ENCODE measurements around the gene UBXN2A. TPM values are rescaled to one million over a fixed set of nuclear protein-coding genes. Genes with fewer than 3 reads are reported as not detected.

UBXN2A gene
- total and polyA plus RNA-seq, 2 of the 8 experiments (the other 6 are each of a cell fraction or from before 2014, with no cell fraction given), result 3.6 to 20.4 TPM

DNA sequence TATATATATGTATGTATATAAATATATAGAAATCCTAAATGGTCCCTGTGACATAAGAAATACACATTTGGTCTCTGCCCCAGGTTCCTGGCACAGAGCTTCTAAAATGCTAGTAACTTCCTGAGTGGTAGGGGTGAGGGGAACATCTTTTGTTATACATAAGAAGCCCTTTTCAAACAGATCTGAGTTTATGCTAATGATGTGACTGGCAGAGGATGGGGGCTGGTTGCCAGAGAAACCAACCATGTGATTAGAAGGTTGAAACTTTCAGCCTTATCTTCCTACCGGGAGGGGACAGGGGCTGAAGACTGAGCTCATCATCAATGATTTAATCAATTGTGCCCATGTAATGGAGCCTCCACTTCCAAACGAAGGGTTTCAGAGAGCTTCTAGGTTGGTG lies 86.0 kb downstream of the UBXN2A start:
- peak overlapping the region; percentile 82; the same call in 1 of the 2 replicates for H3K27ac ChIP-seq (ENCODE audit: low read depth, low read length)
- CTCF ChIA-PET (ENCODE audit: partially characterized antibody), result interaction anchor here (0.6 to 2.2 kb wide), 11 partner anchors 10 to 353 kb away, joined by 3 to 18 read pairs (median 3); partner anchors contain the start of genes MFSD2B and TP53I3

More for the DNA sequence above, 86.0 kb downstream of the UBXN2A start:
- Histone ChIP-seq H3K79me1 (ENCODE audit: low read depth, low read length) (peaks cover 6% of the 10 kb centered on the region; the same call in 1 of the 2 replicates), H3K79me2 (ENCODE audit: control insufficient read depth in 1 of 2, insufficient read depth in 2 of 2, low read length in 2 of 2) (peaks cover 0 to 8% of the 10 kb centered on the region in 2 experiments; a peak in 1 of 4 replicates), H3K27me3 (replicated peaks in 1 of 4; ENCODE audit: control insufficient read depth in 3 of 4, extremely low read depth in 1 of 4, insufficient read depth in 3 of 4, low read length in 3 of 4) (no peaks in the 10 kb centered on the region), H3K18ac (ENCODE audit: extremely low read depth, low read length) (peak overlapping the region; percentile 39; the same call in 1 of the 2 replicates), H2AFZ (ENCODE audit: low read length) (no peak overlapping the region), H3K36me3 (ENCODE audit: control insufficient read depth in 2 of 4, insufficient read depth in 4 of 4, low read length in 3 of 4) (peaks cover 16 to 40% (median 20%) of the 10 kb centered on the region in 4 experiments; a peak in 7 of 8 replicates), H3K23me2 (ENCODE audit: low read depth, low read length) (no peaks in the 10 kb centered on the region), H4K20me1 (replicated peaks in 1 of 2; ENCODE audit: control insufficient read depth in 1 of 2, insufficient read depth in 2 of 2, low read length in 2 of 2) (no peaks in the 10 kb centered on the region), H2BK20ac (ENCODE audit: low read length) (no peak overlapping the region), H3K4me2 (ENCODE audit: insufficient read depth in 1 of 2, low read depth in 2 of 2, low read length in 2 of 2) (peak overlapping the region; percentile 44 to 57), H2BK15ac (ENCODE audit: low read length) (no peak overlapping the region), H4K91ac (replicated peaks; ENCODE audit: insufficient read length, low read length) (no peak overlapping the region), H3K23ac (ENCODE audit: insufficient read length) (no peak overlapping the region), H3K9me3 (ENCODE audit: insufficient read depth in 2 of 2, low read depth in 1 of 2, low read length in 1 of 2) (no peaks in the 10 kb centered on the region), H2BK5ac (ENCODE audit: low read depth, low read length) (peak overlapping the region; percentile 64; the same call in 1 of the 2 replicates), H3K14ac (ENCODE audit: insufficient read length) (no peak overlapping the region), H3K56ac (replicated peaks; ENCODE audit: insufficient read length, low read depth, low read length) (no peak overlapping the region), H2BK120ac (replicated peaks; ENCODE audit: low read depth, low read length) (no peak overlapping the region), H3K4me3 (ENCODE audit: extremely low read depth in 1 of 4, insufficient read depth in 2 of 4, low read depth in 3 of 4, low read length in 4 of 4) (peak overlapping the region in 2 of 4 experiments; percentile 5 to 44; a peak in 2 of 8 replicates), H3K4me1 (replicated peaks in 1 of 4; ENCODE audit: control insufficient read depth in 3 of 4, insufficient read depth in 4 of 4, low read length in 3 of 4) (peaks cover 12 to 28% (median 20%) of the 10 kb centered on the region in 4 experiments), H2BK12ac (ENCODE audit: low read depth, low read length) (peak overlapping the region; percentile 32; the same call in 1 of the 2 replicates), H4K8ac (ENCODE audit: extremely low read depth, insufficient read depth, low read length) (no peak overlapping the region), H4K5ac (ENCODE audit: insufficient read length, low read depth, low read length) (peak overlapping the region; percentile 91), H2AK5ac (ENCODE audit: low read depth, low read length) (no peak overlapping the region), H3K4ac (replicated peaks; ENCODE audit: insufficient read length, low read depth, low read length) (no peak overlapping the region), H3K9ac (replicated peaks in 1 of 4; ENCODE audit: extremely low read depth in 1 of 4, low read depth in 3 of 4, low read length in 3 of 4) (no peak overlapping the region)
- DNase-seq (ENCODE audit: low read depth in 1 of 2, low spot score in 2 of 2) (no peak), FAIRE-seq (peak; percentile 80)
- TF ChIP-seq MAFK (IDR thresholded peaks at IDR 0.05; ENCODE audit: low read depth, low read length), result no peak
- TF ChIP-seq SP1 (IDR thresholded peaks at IDR 0.05; ENCODE audit: low read depth, low read length), result peak; percentile 28; the same call in 1 of the 2 replicates
- POLR2A ChIA-PET (ENCODE audit: partially characterized antibody), result interaction anchor here (0.6 to 3.4 kb wide), 15 partner anchors 11 to 1287 kb away, joined by 3 to 18 read pairs (median 5); partner anchors contain the start of genes MFSD2B, SF3B6, TP53I3 and UBXN2A
- 13% methylated on average over 2 of the region's 2 CpGs; no CpG with 5 or more reads in 1 of the 2 experiments for WGBS, 2 experiments (ENCODE audit: extremely low coverage in 1 of 2, insufficient coverage in 1 of 2, insufficient read length in 1 of 2, insufficient replicate concordance in 2 of 2, low coverage in 1 of 2, low lambda C conversion rate in 2 of 2, missing lambda C conversion rate in 1 of 2)

Measured in H1 (cell line).